IMR-90 (cell line): ENCODE results near the gene DOCK2. TPM values are rescaled to one million over a fixed set of nuclear protein-coding genes. Genes with fewer than 3 reads are reported as not detected.
A peak's percentile ranks its signal among the peaks of the same experiment; 100 is the strongest.

Source experiments
- ATAC-seq: fragments of 200-7000 bp; cut with Tn5 transposase; 2 replicates; pipeline ENCODE4 v1.9.1; 2020; ENCODE audit warnings: low read depth, mild to moderate bottlenecking, moderate library complexity
- BruUV-seq: library from RNA; stranded (reverse); fragments of 400-500 nt; replicated peaks from 2 replicates; lab custom pipeline; 2021; lab: Mats Ljungman, UMichigan
- CTCF ChIA-PET: fragments of 300-600 bp; formaldehyde crosslinking; extraction: SDS; loops from one replicate; lab custom pipeline; 2021; ENCODE audit warnings: antibody characterized with exemption; lab: Yijun Ruan, JAX
- POLR2A ChIA-PET: fragments of 300-600 bp; sonication (Branson Sonifier 250); formaldehyde crosslinking; loops from one replicate; lab custom pipeline; 2022; ENCODE audit warnings: antibody characterized with exemption; ENCODE audit not compliant: unreplicated experiment; lab: Charles Lee
- DNase-seq: peaks from one replicate; pipeline ENCODE4 v3.0.0; 2013
- H2AFZ ChIP-seq: replicated peaks from 2 replicates; pipeline ENCODE3; 2013; ENCODE audit warnings: low read length, mild to moderate bottlenecking; ENCODE audit not compliant: poor library complexity
- H2AK5ac ChIP-seq: 2 replicates; pipeline ENCODE4 v1.6.1; 2013; ENCODE audit warnings: low read depth, low read length, inconsistent platforms
- H2AK9ac ChIP-seq: replicated peaks from 2 replicates; pipeline ENCODE3; 2013; ENCODE audit warnings: mild to moderate bottlenecking, low read depth, low read length, moderate library complexity; ENCODE audit not compliant: poor library complexity
- H2BK120ac ChIP-seq: 2 replicates; pipeline ENCODE4 v1.6.1; 2013; ENCODE audit warnings: low read depth, low read length, inconsistent platforms
- H2BK15ac ChIP-seq: 3 replicates; pipeline ENCODE4 v1.6.1; 2013; ENCODE audit warnings: low read depth, low read length, inconsistent platforms
- H2BK20ac ChIP-seq: 2 replicates; pipeline ENCODE4 v1.6.1; 2013; ENCODE audit warnings: low read depth, mild to moderate bottlenecking, inconsistent platforms, low read length, moderate library complexity
- H2BK5ac ChIP-seq: 2 replicates; pipeline ENCODE4 v1.6.1; 2013; ENCODE audit warnings: mild to moderate bottlenecking, low read depth, low read length, inconsistent platforms; ENCODE audit not compliant: poor library complexity, severe bottlenecking
- H3K14ac ChIP-seq: replicated peaks from 2 replicates; pipeline ENCODE4 v1.6.1; 2013; ENCODE audit warnings: low read depth, low read length, inconsistent platforms
- H3K18ac ChIP-seq: 2 replicates; pipeline ENCODE4 v1.6.1; 2013; ENCODE audit warnings: low read depth, low read length, control low read depth
- H3K23ac ChIP-seq: 2 replicates; pipeline ENCODE4 v1.6.1; 2013; ENCODE audit warnings: low read depth, low read length, inconsistent platforms
- H3K27ac ChIP-seq: 2 replicates; pipeline ENCODE4 v1.5.1; 2013; ENCODE audit warnings: mild to moderate bottlenecking, control low read depth, low read length; ENCODE audit not compliant: insufficient read depth
- H3K27me3 ChIP-seq: 2 replicates; pipeline ENCODE4 v1.6.1; 2013; ENCODE audit warnings: low read length; ENCODE audit not compliant: control insufficient read depth, insufficient read depth
- H3K36me3 ChIP-seq: 2 replicates; pipeline ENCODE4 v1.6.1; 2013; ENCODE audit warnings: low read length, mixed read lengths; ENCODE audit not compliant: control insufficient read depth, insufficient read depth
- H3K4ac ChIP-seq: 2 replicates; pipeline ENCODE4 v1.6.1; 2013; ENCODE audit warnings: low read depth, low read length, inconsistent platforms
- H3K4me1 ChIP-seq: 2 replicates; pipeline ENCODE4 v1.6.1; 2013; ENCODE audit warnings: low read length, mixed read lengths; ENCODE audit not compliant: control insufficient read depth, insufficient read depth
- H3K4me2 ChIP-seq: 2 replicates; pipeline ENCODE4 v1.6.1; 2013; ENCODE audit warnings: low read depth, mild to moderate bottlenecking, control low read depth, low read length, moderate library complexity
- H3K4me3 ChIP-seq: 2 replicates; pipeline ENCODE4 v1.5.1; 2013; ENCODE audit warnings: low read depth, mild to moderate bottlenecking, control low read depth, low read length, moderate library complexity; ENCODE audit not compliant: insufficient read depth
- H3K56ac ChIP-seq: 2 replicates; pipeline ENCODE4 v1.6.1; 2013; ENCODE audit warnings: low read length, inconsistent platforms; ENCODE audit not compliant: insufficient read depth; ENCODE audit errors: extremely low read depth
- H3K79me1 ChIP-seq, 2 experiments: 2 replicates each; pipeline ENCODE4 v1.6.1; 2013; ENCODE audit warnings: low read length in 2 of 2, inconsistent platforms in 1 of 2, low read depth in 1 of 2
- H3K9ac ChIP-seq: 2 replicates; pipeline ENCODE4 v1.6.1; 2013; ENCODE audit warnings: low read depth, low read length, control low read depth
- H3K9me1 ChIP-seq: 2 replicates; pipeline ENCODE4 v1.6.1; 2013; ENCODE audit warnings: low read length, inconsistent platforms; ENCODE audit not compliant: insufficient read depth
- H3K9me3 ChIP-seq: 2 replicates; pipeline ENCODE4 v1.6.1; 2013; ENCODE audit warnings: low read length; ENCODE audit not compliant: control insufficient read depth, insufficient read depth
- H4K20me1 ChIP-seq: 2 replicates; pipeline ENCODE4 v1.6.1; 2013; ENCODE audit warnings: low read length, inconsistent platforms; ENCODE audit not compliant: insufficient read depth
- H4K5ac ChIP-seq: 2 replicates; pipeline ENCODE4 v1.6.1; 2013; ENCODE audit warnings: mild to moderate bottlenecking, low read depth, low read length, control low read depth
- H4K8ac ChIP-seq, 2 experiments: 2 replicates each; pipeline ENCODE4 v1.6.1; 2013; ENCODE audit warnings: low read depth in 2 of 2, low read length in 2 of 2, control low read depth in 1 of 2, inconsistent platforms in 1 of 2
- H4K91ac ChIP-seq: 2 replicates; pipeline ENCODE4 v1.6.1; 2013; ENCODE audit warnings: low read depth, low read length, inconsistent platforms; ENCODE audit not compliant: insufficient read depth
- BHLHE40 ChIP-seq: fragments of 150-350 bp; IDR thresholded peaks from 2 replicates; pipeline ENCODE4 v1.6.1; 2016; ENCODE audit warnings: mild to moderate bottlenecking, low read depth, low read length
- CEBPB ChIP-seq: IDR thresholded peaks from 2 replicates; pipeline ENCODE4 v1.6.1; 2012; ENCODE audit warnings: low read depth, low read length, improper control_type of control experiment
- CHD1 ChIP-seq: IDR thresholded peaks from 2 replicates; pipeline ENCODE4 v1.6.1; 2012; ENCODE audit warnings: low read depth, low read length, improper control_type of control experiment
- CTCF ChIP-seq: conservative IDR thresholded peaks from 2 replicates; pipeline ENCODE4 v1.5.1; 2012; ENCODE audit warnings: mild to moderate bottlenecking, low read depth, low read length, improper control_type of control experiment
- ELK1 ChIP-seq: fragments of 150-350 bp; IDR thresholded peaks from 2 replicates; pipeline ENCODE4 v1.6.1; 2016; ENCODE audit warnings: low read depth, mild to moderate bottlenecking, low read length, moderate library complexity, borderline replicate concordance
- FOS ChIP-seq: fragments of 150-350 bp; IDR thresholded peaks from 2 replicates; pipeline ENCODE4 v1.6.1; 2016; ENCODE audit warnings: low read depth, low read length
- MAFK ChIP-seq: IDR thresholded peaks from 2 replicates; pipeline ENCODE4 v1.6.1; 2012; ENCODE audit warnings: low read depth, low read length, improper control_type of control experiment
- MAZ ChIP-seq: IDR thresholded peaks from 2 replicates; pipeline ENCODE4 v1.6.1; 2012; ENCODE audit warnings: low read depth, mild to moderate bottlenecking, low read length, improper control_type of control experiment, moderate library complexity, borderline replicate concordance
- MXI1 ChIP-seq: IDR thresholded peaks from 2 replicates; pipeline ENCODE4 v1.6.1; 2012; ENCODE audit warnings: low read depth, mild to moderate bottlenecking, low read length, moderate library complexity, borderline replicate concordance
- NFE2L2 ChIP-seq: fragments of 150-350 bp; IDR thresholded peaks from 2 replicates; pipeline ENCODE4 v1.6.1; 2016; ENCODE audit warnings: low read depth, mild to moderate bottlenecking, low read length
- POLR2A ChIP-seq: IDR thresholded peaks from 2 replicates; pipeline ENCODE4 v1.6.1; 2012; ENCODE audit warnings: mild to moderate bottlenecking, low read depth, low read length
- RAD21 ChIP-seq: IDR thresholded peaks from 2 replicates; pipeline ENCODE4 v1.6.1; 2012; ENCODE audit warnings: low read length, improper control_type of control experiment
- RCOR1 ChIP-seq: IDR thresholded peaks from 2 replicates; pipeline ENCODE4 v1.6.1; 2012; ENCODE audit warnings: mild to moderate bottlenecking, low read length, improper control_type of control experiment; ENCODE audit not compliant: insufficient replicate concordance
- RFX5 ChIP-seq: IDR thresholded peaks from 2 replicates; pipeline ENCODE4 v1.8.0; 2012; ENCODE audit warnings: low read depth, mild to moderate bottlenecking, low read length, moderate library complexity
- SMC3 ChIP-seq: fragments of 150-350 bp; IDR thresholded peaks from 2 replicates; pipeline ENCODE4 v1.6.1; 2016; ENCODE audit warnings: low read depth, mild to moderate bottlenecking, antibody characterized with exemption, low read length, moderate library complexity
- USF2 ChIP-seq: fragments of 150-350 bp; IDR thresholded peaks from 2 replicates; pipeline ENCODE4 v1.6.1; 2017; ENCODE audit warnings: mild to moderate bottlenecking, antibody characterized with exemption, low read length, low read depth
- dilution Hi-C: fragments of 300-500 bp; cut with HindIII; formaldehyde crosslinking; loops from one replicate; pipeline ENCODE4 v1.14.3; 2018; ENCODE audit warnings: low sequenced_read_pairs; ENCODE audit not compliant: unreplicated experiment
- in situ Hi-C: fragments of 300-500 bp; cut with MboI; formaldehyde crosslinking; loops from 3 replicates; pipeline ENCODE4 v1.14.3; 2019; ENCODE audit warnings: low sequenced_read_pairs, inconsistent platforms, mixed read lengths
- intact Hi-C: fragments of 100-400 bp; cut with micrococcal nuclease; formaldehyde crosslinking; loops from 2 replicates; pipeline ENCODE4 v1.10.0; 2022
- polyA plus RNA-seq, 3 experiments: library from polyadenylated mRNA; depleted of rRNA; stranded (reverse); fragments of >200 nt; gene quantifications; 2 replicates each; pipeline ENCODE4 v1.2.3, GENCODE V29; 2012; ENCODE audit warnings: low replicate concordance in 1 of 3
- total RNA-seq: library from RNA; depleted of rRNA; stranded (reverse); fragments of >200 nt; gene quantifications from 2 replicates; pipeline ENCODE4 v1.2.3, GENCODE V29; 2012

DOCK2 gene
- total and polyA plus RNA-seq, 2 of the 4 experiments (the other 2 are of a cell fraction) = 0.72 to 3.0 TPM

- Histone ChIP-seq H3K4me2 (no peak overlapping the region), H4K20me1 (no peaks in the 10 kb centered on the region), H3K9me1 (peaks cover 3% of the 10 kb centered on the region), H3K27ac (no peak overlapping the region), H3K27me3 (no peaks in the 10 kb centered on the region), H4K91ac (no peak overlapping the region), H3K23ac (no peak overlapping the region), H4K5ac (no peak overlapping the region), H2BK5ac (no peak overlapping the region), H2AK5ac (no peak overlapping the region), H2AK9ac (no peak overlapping the region), H3K14ac (no peak overlapping the region), H3K36me3 (no peaks in the 10 kb centered on the region), H4K8ac (no peak overlapping the region), H3K9ac (no peak overlapping the region), H3K56ac (no peak overlapping the region), H3K4me3 (no peak overlapping the region), H3K9me3 (no peaks in the 10 kb centered on the region), H2AFZ (no peak overlapping the region), H2BK20ac (no peak overlapping the region), H2BK120ac (peak overlapping the region; percentile 40; the same call in 1 of the 2 replicates), H2BK15ac (no peak overlapping the region), H3K4ac (no peak overlapping the region), H3K18ac (no peak overlapping the region), H3K4me1 (peaks cover 17% of the 10 kb centered on the region), H3K79me1 (no peaks in the 10 kb centered on the region)
- TF ChIP-seq MXI1 (no peak), CEBPB (no peak), CTCF (no peak), SMC3 (no peak), RAD21 (no peak), CHD1 (no peak), BHLHE40 (no peak), ELK1 (no peak), MAFK (no peak), POLR2A (no peak), NFE2L2 (no peak), FOS (no peak), RCOR1 (no peak), MAZ (no peak), USF2 (no peak), RFX5 (no peak)
- in situ Hi-C loops (no loop called here), dilution Hi-C loops (no loop called here), intact Hi-C loops (no loop called here)
- ChIA-PET POLR2A (no interaction called here), CTCF (interaction anchor here (3.1 kb wide), 1 partner anchor 268 kb away, joined by 14 read pairs; the partner anchor contains the start of gene INSYN2B)
- no TSS peak for BruUV-seq
- ATAC-seq (peak; percentile 55), DNase-seq (peak; percentile 40)
These were observed 75.4 kb downstream of the DOCK2 start for GRCh38 chr5:169712428-169712827.
